Testis (tissue), 3 donors: Measurements from ENCODE around the gene ARID4B. TPM values are rescaled to one million over a fixed set of nuclear protein-coding genes. Genes with fewer than 3 reads are reported as not detected.
"Not testable (repeated sequence)": the region's sequence is repeated elsewhere in the genome, so short reads cannot be mapped to it uniquely, and the experiment has no call there.

ENCODE experiments used
- DNase-seq: peaks from one replicate; pipeline ENCODE4 v3.0.0-alpha.2; 2019
- H3K27ac ChIP-seq, 2 donors: fragments of 200-600 bp; sonication (generic); one replicate each; pipeline ENCODE4 v1.5.1; 2019
- H3K27me3 ChIP-seq: fragments of 200-600 bp; sonication (generic); one replicate; pipeline ENCODE4 v1.5.1; 2019
- H3K36me3 ChIP-seq: fragments of 200-600 bp; sonication (generic); one replicate; pipeline ENCODE4 v1.5.1; 2017; ENCODE audit warnings: low read depth; ENCODE audit errors: missing control alignments
- H3K4me1 ChIP-seq: fragments of 200-600 bp; sonication (generic); one replicate; pipeline ENCODE4 v1.5.1; 2019
- H3K4me3 ChIP-seq, 2 donors: fragments of 200-600 bp; sonication (generic); one replicate each; pipeline ENCODE4 v1.5.1; 2017 to 2019
- H3K9me3 ChIP-seq: fragments of 200-600 bp; sonication (generic); one replicate; pipeline ENCODE4 v1.5.1; 2017
- CTCF ChIP-seq, 3 experiments: fragments of 450-650 bp in 2 of 3; fragments of 200-600 bp in 1 of 3; sonication (generic) in 1 of 3; IDR thresholded peaks; one replicate each; pipeline ENCODE4 v1.5.1; 2016 to 2019; ENCODE audit warnings: antibody characterized with exemption in 3 of 3, mild to moderate bottlenecking in 2 of 3, moderate library complexity in 1 of 3
- POLR2A ChIP-seq: fragments of 450-650 bp; IDR thresholded peaks from one replicate; pipeline ENCODE4 v1.6.1; 2017; ENCODE audit warnings: antibody characterized with exemption, mild to moderate bottlenecking, moderate library complexity
- whole genome bisulfite sequencing, 2 donors: methylation state at CpG; one replicate each; pipeline ENCODE4 v1.1.5; 2018; 5-methylcytosine and 5-hydroxymethylcytosine counted together
- intact Hi-C: fragments of 100-400 bp; cut with DNase I; formaldehyde crosslinking; loops from one replicate; pipeline ENCODE4 v1.15.1; 2023; ENCODE audit warnings: low total_unique reads
- polyA plus RNA-seq: library from polyadenylated mRNA; stranded (reverse); fragments of 350-450 nt; fragmentation: Illumina TruSeq; extraction: RNeasy Lipid Tissue Mini Kit (QIAGEN cat#74804); gene quantifications from one replicate; pipeline ENCODE4 v1.2.3, GENCODE V29; 2014; ENCODE audit warnings: low read depth, low replicate concordance; ENCODE audit not compliant: insufficient read depth
- total RNA-seq, 2 donors: library from RNA; depleted of rRNA; stranded (reverse); fragments of >200 nt; gene quantifications; one replicate each; pipeline ENCODE4 v1.2.3, GENCODE V29; 2016

ARID4B gene
- total and polyA plus RNA-seq, 3 donors from 2014 or later: 11.6 to 72.4 (median 60.0) TPM

GRCh38 chr1:235211517-235211916, 116.5 kb downstream of the ARID4B start:
- H3K4me3 ChIP-seq: no peak overlapping the region
- H3K27ac ChIP-seq: no peak overlapping the region
- H3K27me3 ChIP-seq: no peaks in the 10 kb centered on the region
- intact Hi-C loops: no loop called here
- no peaks in the 10 kb centered on the region for H3K9me3 ChIP-seq
- no peak for DNase-seq
- H3K4me1 ChIP-seq: no peaks in the 10 kb centered on the region
- H3K36me3 ChIP-seq: no peaks in the 10 kb centered on the region
- TF ChIP-seq CTCF (IDR thresholded peaks at IDR 0.05): no peak
- TF ChIP-seq POLR2A: no peak
- WGBS, 2 donors: 84 to 92% methylated on average over 3 of the region's 3 CpGs

- Histone ChIP-seq H3K4me3 (no peak overlapping the region), H3K4me1 (no peaks in the 10 kb centered on the region), H3K27me3 (no peaks in the 10 kb centered on the region), H3K36me3 (no peaks in the 10 kb centered on the region), H3K27ac (no peak overlapping the region), H3K9me3 (no peaks in the 10 kb centered on the region)
- WGBS, 2 donors: 81 to 83% methylated on average over 2 of the region's 2 CpGs
- no peak for TF ChIP-seq CTCF (IDR thresholded peaks at IDR 0.05)
- no peak for TF ChIP-seq POLR2A
- intact Hi-C loops: no loop called here
- DNase-seq: no peak
Observed at GRCh38 chr1:235207209-235207565, 120.8 kb downstream of the ARID4B start.

DNA sequence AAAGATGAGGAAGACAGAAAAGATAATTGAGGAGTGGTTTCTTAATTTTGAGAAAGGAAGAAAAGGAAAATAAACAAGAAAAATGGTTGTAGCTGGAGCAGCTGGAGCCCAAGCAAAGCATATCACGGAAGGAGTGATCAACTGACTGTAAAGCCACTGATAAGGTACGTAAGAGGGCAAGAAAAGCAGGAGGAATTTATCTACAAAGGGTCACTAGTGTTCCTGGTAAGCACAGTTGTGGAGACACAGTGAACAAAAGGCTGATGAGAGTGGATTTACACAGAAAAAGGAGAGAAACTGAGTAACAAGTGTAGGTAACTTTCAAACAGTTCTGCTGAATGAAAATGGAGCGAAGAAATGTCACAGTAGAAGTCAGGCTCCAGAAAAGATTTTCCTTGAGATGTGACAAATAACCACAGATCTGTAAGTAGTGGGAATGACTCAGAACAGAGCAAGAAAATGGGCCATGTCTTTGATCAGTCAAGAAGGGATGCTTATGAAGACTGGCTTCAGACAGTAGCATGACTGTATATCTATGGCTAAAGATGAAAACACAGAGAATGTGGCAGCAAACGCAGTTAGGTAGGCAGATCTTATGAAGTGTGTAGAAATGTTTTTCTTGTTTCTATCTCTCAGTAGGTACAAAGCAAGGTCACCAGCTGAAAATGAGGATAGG, 121.3 kb downstream of the ARID4B start:
- Histone ChIP-seq H3K4me1 (no peaks in the 10 kb centered on the region), H3K36me3 (no peaks in the 10 kb centered on the region), H3K9me3 (no peaks in the 10 kb centered on the region), H3K27ac (no peak overlapping the region), H3K4me3 (no peak overlapping the region), H3K27me3 (no peaks in the 10 kb centered on the region)
- WGBS, 2 donors: 76 to 81% methylated on average over 4 of the region's 4 CpGs
- TF ChIP-seq CTCF (IDR thresholded peaks at IDR 0.05) (no peak), POLR2A (no peak)
- no peak for DNase-seq
- intact Hi-C loops: no loop called here

DNA sequence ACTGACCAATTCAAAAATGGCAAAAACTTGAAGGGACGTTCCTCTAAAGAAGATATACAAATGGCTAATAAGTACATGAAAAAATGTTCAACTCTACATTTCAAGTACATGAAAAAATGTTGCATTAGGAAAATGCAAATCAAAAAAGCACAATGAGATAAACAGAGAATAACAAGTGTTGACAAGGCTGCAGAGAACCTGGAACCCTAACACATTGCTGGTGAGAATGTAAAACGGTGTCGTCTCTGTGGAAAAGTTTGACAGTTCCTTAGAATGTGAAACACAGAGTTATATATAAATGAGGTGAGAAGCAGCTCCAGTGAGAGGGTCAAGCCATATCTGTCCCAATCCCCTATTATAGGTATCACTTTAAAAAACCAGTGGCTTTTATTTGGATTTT, 122.3 kb downstream of the ARID4B start:
- TF ChIP-seq POLR2A (no peak), CTCF (IDR thresholded peaks at IDR 0.05) (no peak)
- H3K27ac ChIP-seq: no peak overlapping the region
- 87 to 95% methylated on average over 3 of the region's 3 CpGs for WGBS, 2 donors
- no peaks in the 10 kb centered on the region for H3K4me1 ChIP-seq
- no peak overlapping the region for H3K4me3 ChIP-seq
- DNase-seq: no peak
- intact Hi-C loops: no loop called here
- no peaks in the 10 kb centered on the region for H3K27me3 ChIP-seq
- H3K9me3 ChIP-seq: no peaks in the 10 kb centered on the region
- H3K36me3 ChIP-seq: no peaks in the 10 kb centered on the region

DNA sequence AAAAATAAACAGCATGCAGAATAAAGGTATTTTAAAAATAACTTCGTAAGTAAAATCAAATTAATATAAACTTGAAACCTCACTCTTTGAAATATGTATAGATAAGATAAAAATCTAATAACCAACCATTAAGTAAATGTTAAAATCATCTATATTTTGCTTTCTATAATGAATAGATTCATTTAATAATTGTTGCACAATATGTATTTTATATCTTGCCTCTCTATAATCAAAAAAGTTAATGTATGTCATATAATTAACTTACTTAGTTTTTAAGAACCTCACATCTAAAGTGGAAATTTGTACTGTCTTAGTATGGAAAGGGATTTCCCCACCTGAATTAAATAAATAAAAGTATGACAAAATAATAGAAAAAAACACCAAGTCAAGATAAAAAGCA, 124.6 kb downstream of the ARID4B start:
- DNase-seq: no peak
- Histone ChIP-seq H3K27me3 (no peaks in the 10 kb centered on the region), H3K36me3 (no peaks in the 10 kb centered on the region), H3K27ac (no peak overlapping the region), H3K4me1 (no peaks in the 10 kb centered on the region), H3K9me3 (no peaks in the 10 kb centered on the region), H3K4me3 (no peak overlapping the region)
- TF ChIP-seq CTCF (IDR thresholded peaks at IDR 0.05) (no peak), POLR2A (no peak)
- 92 to 95% methylated on average over 1 of the region's 1 CpG for WGBS, 2 donors
- intact Hi-C loops: no loop called here

GRCh38 chr1:235202447-235202846, 125.5 kb downstream of the ARID4B start:
- DNase-seq, H3K27ac ChIP-seq, H3K4me1 ChIP-seq, H3K36me3 ChIP-seq, intact Hi-C loops, H3K27me3 ChIP-seq, H3K4me3 ChIP-seq, H3K9me3 ChIP-seq: not testable (repeated sequence)
- WGBS, 2 donors: 90 to 92% methylated on average over 5 of the region's 5 CpGs
